HepG2 (cell line): Measurements from ENCODE around the gene EPSTI1.

Source experiments
- FOSL2 ChIP-seq: sonication (generic); formaldehyde crosslinking; IDR thresholded peaks from 2 replicates; pipeline ENCODE4 v1.4.0; 2020; ENCODE audit warnings: missing genetic modification reagents
- MXI1 ChIP-seq: IDR thresholded peaks from 3 replicates; pipeline ENCODE4 v1.6.1; 2012; ENCODE audit warnings: low read depth, low read length, inconsistent platforms, borderline replicate concordance
- POLR2A ChIP-seq, 2 experiments: IDR thresholded peaks; 2 replicates each; pipeline ENCODE4 v1.6.1; 2011; ENCODE audit warnings: low read depth in 2 of 2, low read length in 2 of 2, mild to moderate bottlenecking in 1 of 2, moderate library complexity in 1 of 2; ENCODE audit not compliant: insufficient read depth in 1 of 2
- POLR2AphosphoS2 ChIP-seq: IDR thresholded peaks from 2 replicates; pipeline ENCODE4 v1.6.1; 2011; ENCODE audit warnings: low read depth, low read length, improper control_type of control experiment
- STAG1 ChIP-seq: sonication (generic); formaldehyde crosslinking; IDR thresholded peaks from 2 replicates; pipeline ENCODE4 v1.4.0; 2020; ENCODE audit warnings: missing genetic modification reagents
- ZFP37 ChIP-seq: sonication (generic); formaldehyde crosslinking; IDR thresholded peaks from 2 replicates; pipeline ENCODE4 v1.4.0; 2020; ENCODE audit warnings: missing genetic modification reagents, borderline replicate concordance
- ZNF224 ChIP-seq: sonication (generic); formaldehyde crosslinking; IDR thresholded peaks from 2 replicates; pipeline ENCODE4 v1.5.0; 2020; ENCODE audit warnings: mild to moderate bottlenecking, missing genetic modification reagents
- ZNF263 ChIP-seq: sonication (generic); formaldehyde crosslinking; IDR thresholded peaks from 2 replicates; pipeline ENCODE4 v1.4.0; 2020; ENCODE audit warnings: missing genetic modification reagents
- ZNF639 ChIP-seq: conservative IDR thresholded peaks from 2 replicates; pipeline ENCODE4 v1.6.1; 2018; ENCODE audit warnings: missing genetic modification reagents
- ZNF644 ChIP-seq: IDR thresholded peaks from 2 replicates; pipeline ENCODE4 v1.6.1; 2016; ENCODE audit warnings: low read depth
- TF ChIP-seq, protein P1 (sequence below): sonication (generic); formaldehyde crosslinking; conservative IDR thresholded peaks from 2 replicates; pipeline ENCODE4 v1.8.0; 2022; ENCODE audit warnings: mild to moderate bottlenecking, moderate library complexity, missing genetic modification reagents
- TF ChIP-seq, protein P2 (sequence below): sonication (generic); formaldehyde crosslinking; IDR thresholded peaks from 2 replicates; pipeline ENCODE4 v1.5.0; 2020; ENCODE audit warnings: mild to moderate bottlenecking, missing genetic modification reagents, moderate library complexity

DNA sequence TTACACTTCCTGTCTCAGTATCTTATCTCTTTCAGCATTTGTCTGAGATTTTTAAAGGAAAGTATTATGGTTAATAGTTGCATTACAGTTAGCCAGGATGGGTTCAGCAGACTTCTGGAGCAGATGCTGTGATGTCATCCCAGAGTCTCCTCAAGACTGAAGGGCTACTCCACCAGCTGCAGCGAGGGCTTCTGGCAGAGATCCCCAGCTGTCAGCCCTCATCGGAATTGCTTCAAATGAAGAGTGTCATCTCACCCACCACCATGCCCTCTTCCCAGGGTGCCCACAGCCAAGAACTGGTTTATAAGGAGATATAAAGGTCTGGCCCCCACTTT lies 126.3 kb downstream of the EPSTI1 start:
- TF ChIP-seq ZNF224 (CRISPR knock-in tag) (no peak), ZNF263 (CRISPR knock-in tag) (no peak), POLR2A (IDR thresholded peaks at IDR 0.05; ENCODE audit: insufficient read depth in 1 of 2, low read depth in 2 of 2, low read length in 2 of 2) (no peak), ZNF644 (no peak), FOSL2 (CRISPR knock-in tag) (no peak), POLR2AphosphoS2 (no peak), ZFP37 (CRISPR knock-in tag) (no peak), MXI1 (no peak), STAG1 (CRISPR knock-in tag) (no peak), ZNF639 (CRISPR knock-in tag) (no peak)
- TF ChIP-seq, protein P1, sequence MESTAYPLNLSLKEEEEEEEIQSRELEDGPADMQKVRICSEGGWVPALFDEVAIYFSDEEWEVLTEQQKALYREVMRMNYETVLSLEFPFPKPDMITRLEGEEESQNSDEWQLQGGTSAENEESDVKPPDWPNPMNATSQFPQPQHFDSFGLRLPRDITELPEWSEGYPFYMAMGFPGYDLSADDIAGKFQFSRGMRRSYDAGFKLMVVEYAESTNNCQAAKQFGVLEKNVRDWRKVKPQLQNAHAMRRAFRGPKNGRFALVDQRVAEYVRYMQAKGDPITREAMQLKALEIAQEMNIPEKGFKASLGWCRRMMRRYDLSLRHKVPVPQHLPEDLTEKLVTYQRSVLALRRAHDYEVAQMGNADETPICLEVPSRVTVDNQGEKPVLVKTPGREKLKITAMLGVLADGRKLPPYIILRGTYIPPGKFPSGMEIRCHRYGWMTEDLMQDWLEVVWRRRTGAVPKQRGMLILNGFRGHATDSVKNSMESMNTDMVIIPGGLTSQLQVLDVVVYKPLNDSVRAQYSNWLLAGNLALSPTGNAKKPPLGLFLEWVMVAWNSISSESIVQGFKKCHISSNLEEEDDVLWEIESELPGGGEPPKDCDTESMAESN (CRISPR knock-in tag), result no peak
- TF ChIP-seq, protein P2, sequence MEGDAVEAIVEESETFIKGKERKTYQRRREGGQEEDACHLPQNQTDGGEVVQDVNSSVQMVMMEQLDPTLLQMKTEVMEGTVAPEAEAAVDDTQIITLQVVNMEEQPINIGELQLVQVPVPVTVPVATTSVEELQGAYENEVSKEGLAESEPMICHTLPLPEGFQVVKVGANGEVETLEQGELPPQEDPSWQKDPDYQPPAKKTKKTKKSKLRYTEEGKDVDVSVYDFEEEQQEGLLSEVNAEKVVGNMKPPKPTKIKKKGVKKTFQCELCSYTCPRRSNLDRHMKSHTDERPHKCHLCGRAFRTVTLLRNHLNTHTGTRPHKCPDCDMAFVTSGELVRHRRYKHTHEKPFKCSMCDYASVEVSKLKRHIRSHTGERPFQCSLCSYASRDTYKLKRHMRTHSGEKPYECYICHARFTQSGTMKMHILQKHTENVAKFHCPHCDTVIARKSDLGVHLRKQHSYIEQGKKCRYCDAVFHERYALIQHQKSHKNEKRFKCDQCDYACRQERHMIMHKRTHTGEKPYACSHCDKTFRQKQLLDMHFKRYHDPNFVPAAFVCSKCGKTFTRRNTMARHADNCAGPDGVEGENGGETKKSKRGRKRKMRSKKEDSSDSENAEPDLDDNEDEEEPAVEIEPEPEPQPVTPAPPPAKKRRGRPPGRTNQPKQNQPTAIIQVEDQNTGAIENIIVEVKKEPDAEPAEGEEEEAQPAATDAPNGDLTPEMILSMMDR (CRISPR knock-in tag), result no peak
